IPS-15b (cell line): ENCODE results near the gene SFXN5.

ENCODE experiments used
- H3K27me3 ChIP-seq: one replicate; pipeline ENCODE4 v1.6.1; 2013; ENCODE audit warnings: low read length; ENCODE audit not compliant: control insufficient read depth, insufficient read depth
- H3K36me3 ChIP-seq: one replicate; pipeline ENCODE4 v1.6.1; 2013; ENCODE audit warnings: low read length; ENCODE audit not compliant: control insufficient read depth, insufficient read depth
- H3K4me1 ChIP-seq: one replicate; pipeline ENCODE4 v1.6.1; 2013; ENCODE audit warnings: mild to moderate bottlenecking, low read length; ENCODE audit not compliant: control insufficient read depth, insufficient read depth
- H3K4me3 ChIP-seq: one replicate; pipeline ENCODE4 v1.5.1; 2013; ENCODE audit warnings: low read depth, low read length
- H3K9ac ChIP-seq: one replicate; pipeline ENCODE4 v1.6.1; 2013; ENCODE audit warnings: low read depth, mild to moderate bottlenecking, low read length
- H3K9me3 ChIP-seq: one replicate; pipeline ENCODE4 v1.6.1; 2013; ENCODE audit warnings: mild to moderate bottlenecking, low read length; ENCODE audit not compliant: control insufficient read depth, insufficient read depth

The SFXN5 gene

GRCh38 chr2:72919414-72920317 is 151.8 kb downstream of the SFXN5 start:
- H3K9me3 ChIP-seq, result no peaks in the 10 kb centered on the region
- H3K36me3 ChIP-seq, result no peaks in the 10 kb centered on the region
- H3K27me3 ChIP-seq, result peaks cover 92% of the 10 kb centered on the region
- no peak overlapping the region for H3K9ac ChIP-seq
- H3K4me3 ChIP-seq, result peak overlapping the region; percentile 22
- peaks cover 8% of the 10 kb centered on the region for H3K4me1 ChIP-seq

GRCh38 chr2:72917877-72918553 is 153.5 kb downstream of the SFXN5 start:
- H3K9me3 ChIP-seq, result no peaks in the 10 kb centered on the region
- H3K27me3 ChIP-seq, result peaks cover 92% of the 10 kb centered on the region
- H3K4me1 ChIP-seq, result peaks cover 9% of the 10 kb centered on the region
- H3K9ac ChIP-seq, result no peak overlapping the region
- no peaks in the 10 kb centered on the region for H3K36me3 ChIP-seq
- peak overlapping the region; percentile 49 for H3K4me3 ChIP-seq

- Histone ChIP-seq H3K4me1 (peaks cover 9% of the 10 kb centered on the region), H3K9ac (no peak within 1 kb of the TSS), H3K9me3 (no peaks in the 10 kb centered on the region), H3K27me3 (peaks cover 92% of the 10 kb centered on the region), H3K4me3 (peak within 1 kb of the TSS; percentile 75), H3K36me3 (no peaks in the 10 kb centered on the region)
Observed at GRCh38 chr2:72917138-72917876, 154.2 kb downstream of the SFXN5 start, which contains the start of gene EMX1. EMX1 (plus strand) TSS chr2:72917519; CDS start chr2:72917853, 334 bp downstream.

GRCh38 chr2:72916743-72917137 is 154.8 kb downstream of the SFXN5 start:
- Histone ChIP-seq H3K27me3 (peaks cover 92% of the 10 kb centered on the region), H3K4me3 (peak overlapping the region; percentile 75)

GRCh38 chr2:72915907-72916742 is 155.4 kb downstream of the SFXN5 start:
- no peaks in the 10 kb centered on the region for H3K9me3 ChIP-seq
- H3K4me3 ChIP-seq, result peak overlapping the region; percentile 75
- peaks cover 92% of the 10 kb centered on the region for H3K27me3 ChIP-seq
- H3K36me3 ChIP-seq, result no peaks in the 10 kb centered on the region
- peaks cover 9% of the 10 kb centered on the region for H3K4me1 ChIP-seq
- no peak overlapping the region for H3K9ac ChIP-seq

More at GRCh38 chr2:72916743-72917137, 154.8 kb downstream of the SFXN5 start:
- Histone ChIP-seq H3K4me1 (peaks cover 9% of the 10 kb centered on the region), H3K36me3 (no peaks in the 10 kb centered on the region), H3K9me3 (no peaks in the 10 kb centered on the region), H3K9ac (no peak overlapping the region)

GRCh38 chr2:72915320-72915906 is 156.1 kb downstream of the SFXN5 start:
- H3K9me3 ChIP-seq, result no peaks in the 10 kb centered on the region
- no peaks in the 10 kb centered on the region for H3K36me3 ChIP-seq
- H3K4me1 ChIP-seq, result peaks cover 9% of the 10 kb centered on the region
- H3K4me3 ChIP-seq, result peak overlapping the region; percentile 46
- H3K27me3 ChIP-seq, result peaks cover 92% of the 10 kb centered on the region
- H3K9ac ChIP-seq, result no peak overlapping the region

GRCh38 chr2:72914589-72915319 is 156.8 kb downstream of the SFXN5 start:
- Histone ChIP-seq H3K36me3 (no peaks in the 10 kb centered on the region), H3K9me3 (no peaks in the 10 kb centered on the region), H3K9ac (no peak overlapping the region), H3K4me1 (peaks cover 9% of the 10 kb centered on the region), H3K27me3 (peaks cover 92% of the 10 kb centered on the region), H3K4me3 (peak overlapping the region; percentile 46)

- Histone ChIP-seq H3K9me3 (no peaks in the 10 kb centered on the region), H3K4me3 (no peak overlapping the region), H3K27me3 (peaks cover 92% of the 10 kb centered on the region), H3K9ac (no peak overlapping the region), H3K4me1 (peaks cover 9% of the 10 kb centered on the region), H3K36me3 (no peaks in the 10 kb centered on the region)
Observed at GRCh38 chr2:72914206-72914559, 157.3 kb downstream of the SFXN5 start.

- peaks cover 7% of the 10 kb centered on the region for H3K4me1 ChIP-seq
- no peaks in the 10 kb centered on the region for H3K9me3 ChIP-seq
- peaks cover 90% of the 10 kb centered on the region for H3K27me3 ChIP-seq
- H3K36me3 ChIP-seq, result no peaks in the 10 kb centered on the region
- H3K4me3 ChIP-seq, result peak overlapping the region; percentile 9
- H3K9ac ChIP-seq, result no peak overlapping the region
Observed at GRCh38 chr2:72913486-72914205, 157.9 kb downstream of the SFXN5 start.

GRCh38 chr2:72911256-72911655 is 160.3 kb downstream of the SFXN5 start:
- H3K9ac ChIP-seq, result no peak overlapping the region
- peaks cover 7% of the 10 kb centered on the region for H3K4me1 ChIP-seq
- no peak overlapping the region for H3K4me3 ChIP-seq
- H3K9me3 ChIP-seq, result no peaks in the 10 kb centered on the region
- H3K27me3 ChIP-seq, result peaks cover 79% of the 10 kb centered on the region
- no peaks in the 10 kb centered on the region for H3K36me3 ChIP-seq
